ENCODE measurements around the gene ABCA4.

ABCA4 gene

DNA sequence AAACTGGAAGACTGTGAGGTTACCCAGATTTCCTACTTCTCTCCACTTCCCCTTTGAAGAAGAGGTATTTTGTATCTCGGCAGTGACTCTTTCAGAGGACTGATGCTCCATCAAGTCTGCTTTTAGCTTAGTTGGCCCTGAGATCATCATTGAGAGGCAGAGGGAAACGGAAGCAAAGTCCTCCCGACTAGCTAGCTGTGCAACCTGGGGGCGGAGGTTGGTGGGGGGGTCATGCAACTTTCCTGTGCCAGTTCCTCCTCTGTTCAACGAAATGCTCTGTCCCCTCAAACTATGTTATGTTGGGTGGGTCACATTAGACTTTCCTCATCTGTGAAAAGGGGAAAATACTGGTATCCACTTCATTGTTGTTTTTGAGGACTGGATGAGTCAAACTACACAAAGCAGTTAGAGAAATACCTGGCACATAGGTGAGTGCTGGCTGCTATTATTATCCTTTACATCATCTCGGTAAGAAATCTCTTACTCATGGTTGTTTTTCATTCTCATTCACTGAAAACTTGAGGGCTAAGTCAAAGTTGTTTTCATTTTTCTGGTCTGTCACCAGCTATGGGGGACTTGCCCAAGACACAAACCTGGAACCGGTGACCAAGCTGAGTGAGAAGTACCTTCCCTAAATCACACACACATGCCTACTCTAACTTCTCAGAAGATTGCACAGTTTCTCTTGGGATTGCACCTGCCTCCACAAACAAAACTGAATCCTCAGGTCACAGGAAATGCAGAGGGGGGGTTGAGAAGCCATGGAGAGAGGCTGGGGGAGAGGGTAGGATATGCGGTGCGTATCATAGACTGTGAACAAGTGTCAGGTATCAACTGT lies 83.3 kb downstream of the ABCA4 start:
- H3K4me1 ChIP-seq (ENCODE audit: insufficient read depth, low read length) = peaks cover 6% of the 10 kb centered on the region; the same call in 1 of the 2 replicates
- no peaks in the 10 kb centered on the region for H3K36me3 ChIP-seq (ENCODE audit: insufficient read depth, low read length)
- H2AFZ ChIP-seq (ENCODE audit: low read depth, low read length) = no peak overlapping the region
- DNase-seq (no peak), ATAC-seq (ENCODE audit: insufficient read depth, low read depth) (no peak)
- no peak overlapping the region for H3K4me2 ChIP-seq (ENCODE audit: insufficient read depth, low read length)
- H4K20me1 ChIP-seq (ENCODE audit: insufficient read depth, low read length) = no peaks in the 10 kb centered on the region
- H3K9me3 ChIP-seq (ENCODE audit: insufficient read depth, low read length, severe bottlenecking) = no peaks in the 10 kb centered on the region
- TF ChIP-seq, protein P1, sequence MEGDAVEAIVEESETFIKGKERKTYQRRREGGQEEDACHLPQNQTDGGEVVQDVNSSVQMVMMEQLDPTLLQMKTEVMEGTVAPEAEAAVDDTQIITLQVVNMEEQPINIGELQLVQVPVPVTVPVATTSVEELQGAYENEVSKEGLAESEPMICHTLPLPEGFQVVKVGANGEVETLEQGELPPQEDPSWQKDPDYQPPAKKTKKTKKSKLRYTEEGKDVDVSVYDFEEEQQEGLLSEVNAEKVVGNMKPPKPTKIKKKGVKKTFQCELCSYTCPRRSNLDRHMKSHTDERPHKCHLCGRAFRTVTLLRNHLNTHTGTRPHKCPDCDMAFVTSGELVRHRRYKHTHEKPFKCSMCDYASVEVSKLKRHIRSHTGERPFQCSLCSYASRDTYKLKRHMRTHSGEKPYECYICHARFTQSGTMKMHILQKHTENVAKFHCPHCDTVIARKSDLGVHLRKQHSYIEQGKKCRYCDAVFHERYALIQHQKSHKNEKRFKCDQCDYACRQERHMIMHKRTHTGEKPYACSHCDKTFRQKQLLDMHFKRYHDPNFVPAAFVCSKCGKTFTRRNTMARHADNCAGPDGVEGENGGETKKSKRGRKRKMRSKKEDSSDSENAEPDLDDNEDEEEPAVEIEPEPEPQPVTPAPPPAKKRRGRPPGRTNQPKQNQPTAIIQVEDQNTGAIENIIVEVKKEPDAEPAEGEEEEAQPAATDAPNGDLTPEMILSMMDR (IDR thresholded peaks at IDR 0.05; ENCODE audit: borderline replicate concordance, extremely low read depth, low read length, poor library complexity, severe bottlenecking) = no peak
- no peak for TF ChIP-seq EZH2 (IDR thresholded peaks at IDR 0.05; ENCODE audit: borderline replicate concordance, low read depth, low read length, severe bottlenecking)
- H3K27ac ChIP-seq (ENCODE audit: low read length) = no peak overlapping the region
- no peaks in the 10 kb centered on the region for H3K27me3 ChIP-seq (ENCODE audit: insufficient read depth, low read length, poor library complexity)
- no peak overlapping the region for H3K9ac ChIP-seq (ENCODE audit: low read depth, low read length)
- H3K79me2 ChIP-seq (ENCODE audit: insufficient read depth, low read length) = no peaks in the 10 kb centered on the region
- H3K4me3 ChIP-seq (ENCODE audit: low read depth in 1 of 2, low read length in 2 of 2) = no peak overlapping the region

GRCh38 chr1:94036730-94037129 lies 84.2 kb downstream of the ABCA4 start:
- Histone ChIP-seq H3K9ac (ENCODE audit: low read depth, low read length) (no peak overlapping the region), H3K4me1 (ENCODE audit: insufficient read depth, low read length) (peaks cover 6% of the 10 kb centered on the region; the same call in 1 of the 2 replicates), H3K4me2 (ENCODE audit: insufficient read depth, low read length) (no peak overlapping the region), H2AFZ (ENCODE audit: low read depth, low read length) (no peak overlapping the region), H3K27me3 (ENCODE audit: insufficient read depth, low read length, poor library complexity) (no peaks in the 10 kb centered on the region), H3K36me3 (ENCODE audit: insufficient read depth, low read length) (no peaks in the 10 kb centered on the region), H4K20me1 (ENCODE audit: insufficient read depth, low read length) (no peaks in the 10 kb centered on the region), H3K4me3 (ENCODE audit: low read depth in 1 of 2, low read length in 2 of 2) (no peak overlapping the region), H3K9me3 (ENCODE audit: insufficient read depth, low read length, severe bottlenecking) (no peaks in the 10 kb centered on the region), H3K79me2 (ENCODE audit: insufficient read depth, low read length) (no peaks in the 10 kb centered on the region), H3K27ac (ENCODE audit: low read length) (no peak overlapping the region)
- no peak for TF ChIP-seq EZH2 (IDR thresholded peaks at IDR 0.05; ENCODE audit: borderline replicate concordance, low read depth, low read length, severe bottlenecking)
- TF ChIP-seq, protein P1 (IDR thresholded peaks at IDR 0.05; ENCODE audit: borderline replicate concordance, extremely low read depth, low read length, poor library complexity, severe bottlenecking) = no peak
- ATAC-seq (ENCODE audit: insufficient read depth, low read depth) (no peak), DNase-seq (no peak)

DNA sequence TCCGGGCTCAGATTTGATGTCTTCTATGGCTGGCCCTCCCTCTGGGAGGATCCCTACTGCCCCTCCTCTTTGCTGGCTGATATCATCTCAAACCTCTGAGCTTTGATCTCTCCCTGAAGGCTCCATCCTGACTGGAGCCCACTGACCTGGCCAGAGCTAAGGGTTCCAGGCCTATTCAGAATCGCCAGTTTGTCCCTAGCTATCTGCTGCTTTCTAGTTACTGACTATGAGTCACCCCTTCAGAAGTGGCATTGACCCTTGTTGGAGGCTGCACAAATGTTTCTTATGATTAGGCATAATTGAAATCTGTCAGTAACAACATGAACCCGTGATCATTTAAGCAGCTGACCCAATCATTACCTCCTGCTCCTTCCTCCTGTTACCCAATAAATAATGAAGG lies 87.1 kb downstream of the ABCA4 start:
- H3K27ac ChIP-seq (ENCODE audit: low read length) = no peak overlapping the region
- no peak for DNase-seq
- H4K20me1 ChIP-seq (ENCODE audit: insufficient read depth, low read length) = no peaks in the 10 kb centered on the region
- no peak overlapping the region for H3K4me2 ChIP-seq (ENCODE audit: insufficient read depth, low read length)
- no peaks in the 10 kb centered on the region for H3K36me3 ChIP-seq (ENCODE audit: insufficient read depth, low read length)
- H3K4me1 ChIP-seq (ENCODE audit: insufficient read depth, low read length) = peaks cover 6% of the 10 kb centered on the region; the same call in 1 of the 2 replicates
- no peaks in the 10 kb centered on the region for H3K27me3 ChIP-seq (ENCODE audit: insufficient read depth, low read length, poor library complexity)
- no peak overlapping the region for H3K9ac ChIP-seq (ENCODE audit: low read depth, low read length)
- ATAC-seq (ENCODE audit: insufficient read depth, low read depth) = no peak
- no peak for TF ChIP-seq EZH2 (IDR thresholded peaks at IDR 0.05; ENCODE audit: borderline replicate concordance, low read depth, low read length, severe bottlenecking)
- TF ChIP-seq, protein P1 (IDR thresholded peaks at IDR 0.05; ENCODE audit: borderline replicate concordance, extremely low read depth, low read length, poor library complexity, severe bottlenecking) = no peak
- no peaks in the 10 kb centered on the region for H3K79me2 ChIP-seq (ENCODE audit: insufficient read depth, low read length)
- H3K9me3 ChIP-seq (ENCODE audit: insufficient read depth, low read length, severe bottlenecking) = no peaks in the 10 kb centered on the region
- H3K4me3 ChIP-seq (ENCODE audit: low read depth in 1 of 2, low read length in 2 of 2) = no peak overlapping the region
- H2AFZ ChIP-seq (ENCODE audit: low read depth, low read length) = no peak overlapping the region

All from DND-41 (cell line).